IMR-90 (cell line): Measurements from ENCODE around the gene AK3. TPM values are rescaled to one million over a fixed set of nuclear protein-coding genes. Genes with fewer than 3 reads are reported as not detected.

Source experiments
- ATAC-seq: fragments of 200-7000 bp; cut with Tn5 transposase; 2 replicates; pipeline ENCODE4 v1.9.1; 2020; ENCODE audit warnings: low read depth, mild to moderate bottlenecking, moderate library complexity
- BruUV-seq: library from RNA; stranded (reverse); fragments of 400-500 nt; replicated peaks from 2 replicates; lab custom pipeline; 2021; lab: Mats Ljungman, UMichigan
- CTCF ChIA-PET: fragments of 300-600 bp; formaldehyde crosslinking; extraction: SDS; loops from one replicate; lab custom pipeline; 2021; ENCODE audit warnings: antibody characterized with exemption; lab: Yijun Ruan, JAX
- POLR2A ChIA-PET: fragments of 300-600 bp; sonication (Branson Sonifier 250); formaldehyde crosslinking; loops from one replicate; lab custom pipeline; 2022; ENCODE audit warnings: antibody characterized with exemption; ENCODE audit not compliant: unreplicated experiment; lab: Charles Lee
- DNase-seq: peaks from one replicate; pipeline ENCODE4 v3.0.0; 2013
- H2AFZ ChIP-seq: replicated peaks from 2 replicates; pipeline ENCODE3; 2013; ENCODE audit warnings: low read length, mild to moderate bottlenecking; ENCODE audit not compliant: poor library complexity
- H2AK5ac ChIP-seq: 2 replicates; pipeline ENCODE4 v1.6.1; 2013; ENCODE audit warnings: low read depth, low read length, inconsistent platforms
- H2AK9ac ChIP-seq: replicated peaks from 2 replicates; pipeline ENCODE3; 2013; ENCODE audit warnings: mild to moderate bottlenecking, low read depth, low read length, moderate library complexity; ENCODE audit not compliant: poor library complexity
- H2BK120ac ChIP-seq: 2 replicates; pipeline ENCODE4 v1.6.1; 2013; ENCODE audit warnings: low read depth, low read length, inconsistent platforms
- H2BK15ac ChIP-seq: 3 replicates; pipeline ENCODE4 v1.6.1; 2013; ENCODE audit warnings: low read depth, low read length, inconsistent platforms
- H2BK20ac ChIP-seq: 2 replicates; pipeline ENCODE4 v1.6.1; 2013; ENCODE audit warnings: low read depth, mild to moderate bottlenecking, inconsistent platforms, low read length, moderate library complexity
- H2BK5ac ChIP-seq: 2 replicates; pipeline ENCODE4 v1.6.1; 2013; ENCODE audit warnings: mild to moderate bottlenecking, low read depth, low read length, inconsistent platforms; ENCODE audit not compliant: poor library complexity, severe bottlenecking
- H3K14ac ChIP-seq: replicated peaks from 2 replicates; pipeline ENCODE4 v1.6.1; 2013; ENCODE audit warnings: low read depth, low read length, inconsistent platforms
- H3K18ac ChIP-seq: 2 replicates; pipeline ENCODE4 v1.6.1; 2013; ENCODE audit warnings: low read depth, low read length, control low read depth
- H3K23ac ChIP-seq: 2 replicates; pipeline ENCODE4 v1.6.1; 2013; ENCODE audit warnings: low read depth, low read length, inconsistent platforms
- H3K27ac ChIP-seq: 2 replicates; pipeline ENCODE4 v1.5.1; 2013; ENCODE audit warnings: mild to moderate bottlenecking, control low read depth, low read length; ENCODE audit not compliant: insufficient read depth
- H3K27me3 ChIP-seq: 2 replicates; pipeline ENCODE4 v1.6.1; 2013; ENCODE audit warnings: low read length; ENCODE audit not compliant: control insufficient read depth, insufficient read depth
- H3K36me3 ChIP-seq: 2 replicates; pipeline ENCODE4 v1.6.1; 2013; ENCODE audit warnings: low read length, mixed read lengths; ENCODE audit not compliant: control insufficient read depth, insufficient read depth
- H3K4ac ChIP-seq: 2 replicates; pipeline ENCODE4 v1.6.1; 2013; ENCODE audit warnings: low read depth, low read length, inconsistent platforms
- H3K4me1 ChIP-seq: 2 replicates; pipeline ENCODE4 v1.6.1; 2013; ENCODE audit warnings: low read length, mixed read lengths; ENCODE audit not compliant: control insufficient read depth, insufficient read depth
- H3K4me2 ChIP-seq: 2 replicates; pipeline ENCODE4 v1.6.1; 2013; ENCODE audit warnings: low read depth, mild to moderate bottlenecking, control low read depth, low read length, moderate library complexity
- H3K4me3 ChIP-seq: 2 replicates; pipeline ENCODE4 v1.5.1; 2013; ENCODE audit warnings: low read depth, mild to moderate bottlenecking, control low read depth, low read length, moderate library complexity; ENCODE audit not compliant: insufficient read depth
- H3K56ac ChIP-seq: 2 replicates; pipeline ENCODE4 v1.6.1; 2013; ENCODE audit warnings: low read length, inconsistent platforms; ENCODE audit not compliant: insufficient read depth; ENCODE audit errors: extremely low read depth
- H3K79me1 ChIP-seq, 2 experiments: 2 replicates each; pipeline ENCODE4 v1.6.1; 2013; ENCODE audit warnings: low read length in 2 of 2, inconsistent platforms in 1 of 2, low read depth in 1 of 2
- H3K9ac ChIP-seq: 2 replicates; pipeline ENCODE4 v1.6.1; 2013; ENCODE audit warnings: low read depth, low read length, control low read depth
- H3K9me1 ChIP-seq: 2 replicates; pipeline ENCODE4 v1.6.1; 2013; ENCODE audit warnings: low read length, inconsistent platforms; ENCODE audit not compliant: insufficient read depth
- H3K9me3 ChIP-seq: 2 replicates; pipeline ENCODE4 v1.6.1; 2013; ENCODE audit warnings: low read length; ENCODE audit not compliant: control insufficient read depth, insufficient read depth
- H4K20me1 ChIP-seq: 2 replicates; pipeline ENCODE4 v1.6.1; 2013; ENCODE audit warnings: low read length, inconsistent platforms; ENCODE audit not compliant: insufficient read depth
- H4K5ac ChIP-seq: 2 replicates; pipeline ENCODE4 v1.6.1; 2013; ENCODE audit warnings: mild to moderate bottlenecking, low read depth, low read length, control low read depth
- H4K8ac ChIP-seq, 2 experiments: 2 replicates each; pipeline ENCODE4 v1.6.1; 2013; ENCODE audit warnings: low read depth in 2 of 2, low read length in 2 of 2, control low read depth in 1 of 2, inconsistent platforms in 1 of 2
- H4K91ac ChIP-seq: 2 replicates; pipeline ENCODE4 v1.6.1; 2013; ENCODE audit warnings: low read depth, low read length, inconsistent platforms; ENCODE audit not compliant: insufficient read depth
- CEBPB ChIP-seq: IDR thresholded peaks from 2 replicates; pipeline ENCODE4 v1.6.1; 2012; ENCODE audit warnings: low read depth, low read length, improper control_type of control experiment
- CHD1 ChIP-seq: IDR thresholded peaks from 2 replicates; pipeline ENCODE4 v1.6.1; 2012; ENCODE audit warnings: low read depth, low read length, improper control_type of control experiment
- FOS ChIP-seq: fragments of 150-350 bp; IDR thresholded peaks from 2 replicates; pipeline ENCODE4 v1.6.1; 2016; ENCODE audit warnings: low read depth, low read length
- MAFK ChIP-seq: IDR thresholded peaks from 2 replicates; pipeline ENCODE4 v1.6.1; 2012; ENCODE audit warnings: low read depth, low read length, improper control_type of control experiment
- MAZ ChIP-seq: IDR thresholded peaks from 2 replicates; pipeline ENCODE4 v1.6.1; 2012; ENCODE audit warnings: low read depth, mild to moderate bottlenecking, low read length, improper control_type of control experiment, moderate library complexity, borderline replicate concordance
- NFE2L2 ChIP-seq: fragments of 150-350 bp; IDR thresholded peaks from 2 replicates; pipeline ENCODE4 v1.6.1; 2016; ENCODE audit warnings: low read depth, mild to moderate bottlenecking, low read length
- SMC3 ChIP-seq: fragments of 150-350 bp; IDR thresholded peaks from 2 replicates; pipeline ENCODE4 v1.6.1; 2016; ENCODE audit warnings: low read depth, mild to moderate bottlenecking, antibody characterized with exemption, low read length, moderate library complexity
- WGBS, 2 experiments: methylation state at CpG; one replicate each; pipeline versions ENCODE4 v1.1.5 to v1.1.7; 2013; ENCODE audit warnings: missing lambda C conversion rate in 2 of 2; ENCODE audit not compliant: insufficient read length in 1 of 2; ENCODE audit errors: extremely low coverage in 2 of 2; 5-methylcytosine and 5-hydroxymethylcytosine counted together
- dilution Hi-C: fragments of 300-500 bp; cut with HindIII; formaldehyde crosslinking; loops from one replicate; pipeline ENCODE4 v1.14.3; 2018; ENCODE audit warnings: low sequenced_read_pairs; ENCODE audit not compliant: unreplicated experiment
- in situ Hi-C: fragments of 300-500 bp; cut with MboI; formaldehyde crosslinking; loops from 3 replicates; pipeline ENCODE4 v1.14.3; 2019; ENCODE audit warnings: low sequenced_read_pairs, inconsistent platforms, mixed read lengths
- intact Hi-C: fragments of 100-400 bp; cut with micrococcal nuclease; formaldehyde crosslinking; loops from 2 replicates; pipeline ENCODE4 v1.10.0; 2022
- polyA plus RNA-seq, 3 experiments: library from polyadenylated mRNA; depleted of rRNA; stranded (reverse); fragments of >200 nt; gene quantifications; 2 replicates each; pipeline ENCODE4 v1.2.3, GENCODE V29; 2012; ENCODE audit warnings: low replicate concordance in 1 of 3
- total RNA-seq: library from RNA; depleted of rRNA; stranded (reverse); fragments of >200 nt; gene quantifications from 2 replicates; pipeline ENCODE4 v1.2.3, GENCODE V29; 2012

The AK3 gene
- total and polyA plus RNA-seq, 2 of the 4 experiments (the other 2 are of a cell fraction) = 24.7 to 26.2 TPM

DNA sequence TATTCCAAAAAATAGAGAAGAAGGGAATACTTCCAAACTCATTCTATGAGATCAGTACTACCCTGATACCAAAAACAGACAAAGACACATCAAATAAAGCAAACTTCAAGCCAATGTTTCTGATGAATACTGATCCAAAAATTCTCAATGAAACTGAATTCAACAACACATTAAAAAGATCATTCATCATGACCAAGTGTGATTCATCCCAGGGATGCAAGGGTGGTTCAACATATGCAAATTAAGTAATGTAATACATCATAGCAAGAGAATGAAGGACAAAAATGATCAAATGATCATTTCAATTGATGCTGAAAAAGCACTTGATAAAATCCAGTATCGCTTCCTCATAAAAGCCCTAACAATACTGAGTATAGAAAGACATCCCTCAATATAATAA lies 46.9 kb upstream of the AK3 start:
- H3K23ac ChIP-seq = no peak overlapping the region
- H3K4me3 ChIP-seq = no peak overlapping the region
- no peak overlapping the region for H2BK120ac ChIP-seq
- ATAC-seq = no peak
- CTCF ChIA-PET = no interaction called here
- H3K9me3 ChIP-seq = no peaks in the 10 kb centered on the region
- H2AFZ ChIP-seq = no peak overlapping the region
- BruUV-seq = no TSS peak
- intact Hi-C loops = no loop called here
- no peak overlapping the region for H2BK15ac ChIP-seq
- no peak overlapping the region for H2AK5ac ChIP-seq
- no peaks in the 10 kb centered on the region for H3K4me1 ChIP-seq
- in situ Hi-C loops = no loop called here
- H4K20me1 ChIP-seq = no peaks in the 10 kb centered on the region
- no peak overlapping the region for H3K56ac ChIP-seq
- dilution Hi-C loops = no loop called here
- no peaks in the 10 kb centered on the region for H3K9me1 ChIP-seq
- no peaks in the 10 kb centered on the region for H3K36me3 ChIP-seq
- no peak overlapping the region for H3K14ac ChIP-seq
- H3K9ac ChIP-seq = no peak overlapping the region
- H3K79me1 ChIP-seq = no peaks in the 10 kb centered on the region; a peak in 1 of 4 replicates
- H4K5ac ChIP-seq = no peak overlapping the region
- no peaks in the 10 kb centered on the region for H3K27me3 ChIP-seq
- no peak overlapping the region for H2AK9ac ChIP-seq
- H2BK5ac ChIP-seq = no peak overlapping the region
- H3K27ac ChIP-seq = no peak overlapping the region
- no peak overlapping the region for H3K4ac ChIP-seq
- TF ChIP-seq CHD1 (no peak), FOS (no peak), NFE2L2 (no peak), CEBPB (no peak), MAFK (no peak), SMC3 (no peak), MAZ (no peak)
- DNase-seq = no peak
- no peak overlapping the region for H3K4me2 ChIP-seq
- H2BK20ac ChIP-seq = no peak overlapping the region
- POLR2A ChIA-PET = no interaction called here
- no peak overlapping the region for H4K91ac ChIP-seq
- H4K8ac ChIP-seq = no peak overlapping the region
- no peak overlapping the region for H3K18ac ChIP-seq
- WGBS, 2 experiments = no CpG with 5 or more reads among the region's 1 CpG
